ENCODE results near the gene S100Z.

Gene S100Z

DNA sequence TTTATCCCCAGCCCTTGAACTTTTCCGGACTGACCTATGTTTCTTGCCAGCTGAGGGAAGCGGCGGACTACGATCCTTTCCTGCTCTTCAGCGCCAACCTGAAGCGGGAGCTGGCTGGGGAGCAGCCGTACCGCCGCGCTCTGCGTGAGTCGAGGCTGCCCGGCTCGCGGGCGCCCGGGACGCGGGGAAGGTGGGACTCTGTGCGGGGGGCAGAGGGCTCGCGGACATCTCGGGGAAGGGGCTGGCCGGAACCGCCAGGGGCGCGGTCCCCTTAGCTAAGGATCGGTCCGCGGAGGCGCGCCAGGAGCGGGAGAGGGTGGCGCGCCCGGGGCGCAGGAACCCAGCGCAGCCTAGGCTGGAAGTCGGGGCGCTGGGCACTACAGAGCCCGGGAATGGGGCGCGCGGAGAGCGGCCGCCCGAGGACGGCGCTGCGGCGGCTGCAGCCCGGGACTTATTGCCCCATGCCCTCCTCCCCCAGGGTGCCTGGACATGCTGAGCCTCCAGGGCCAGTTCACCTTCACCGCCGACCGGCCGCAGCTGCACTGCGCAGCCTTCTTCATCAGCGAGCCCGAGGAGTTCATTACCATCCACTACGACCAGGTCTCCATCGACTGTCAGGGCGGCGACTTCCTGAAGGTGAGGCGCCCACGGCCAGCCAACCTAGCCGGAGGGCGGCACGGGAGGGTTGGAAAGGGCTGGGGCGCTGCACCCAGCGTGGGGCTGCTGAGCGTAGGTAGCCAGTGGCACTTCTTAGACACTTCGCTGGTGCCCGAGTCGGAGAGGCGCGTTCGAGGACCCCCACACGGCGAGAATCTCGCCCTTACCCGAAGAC lies 104.0 kb downstream of the S100Z start:
- DNase-seq (ENCODE audit: low read depth), result no peak

- no peak for DNase-seq (ENCODE audit: low read depth)
Measured at GRCh38 chr5:76954383-76954763, 104.6 kb downstream of the S100Z start.

DNA sequence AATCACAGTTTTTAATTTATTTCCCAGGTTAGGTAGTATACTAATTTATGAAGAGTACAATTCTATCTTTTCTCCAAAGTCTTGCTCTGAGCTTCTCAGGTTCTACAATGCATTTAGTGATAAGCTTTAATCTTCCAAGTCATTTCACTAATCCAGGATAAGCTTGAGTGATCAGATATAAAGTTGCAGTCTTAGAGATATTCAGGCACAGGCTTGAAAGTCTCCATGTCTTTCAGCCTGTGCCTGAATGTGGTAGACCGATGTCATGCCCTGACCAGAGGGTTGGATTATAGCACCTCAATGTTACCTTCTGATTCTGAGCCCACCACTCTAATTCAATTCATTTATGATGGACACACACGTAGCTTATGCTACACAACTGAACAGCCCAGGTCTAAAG lies 106.2 kb downstream of the S100Z start:
- no peak for DNase-seq (ENCODE audit: low read depth)

DNA sequence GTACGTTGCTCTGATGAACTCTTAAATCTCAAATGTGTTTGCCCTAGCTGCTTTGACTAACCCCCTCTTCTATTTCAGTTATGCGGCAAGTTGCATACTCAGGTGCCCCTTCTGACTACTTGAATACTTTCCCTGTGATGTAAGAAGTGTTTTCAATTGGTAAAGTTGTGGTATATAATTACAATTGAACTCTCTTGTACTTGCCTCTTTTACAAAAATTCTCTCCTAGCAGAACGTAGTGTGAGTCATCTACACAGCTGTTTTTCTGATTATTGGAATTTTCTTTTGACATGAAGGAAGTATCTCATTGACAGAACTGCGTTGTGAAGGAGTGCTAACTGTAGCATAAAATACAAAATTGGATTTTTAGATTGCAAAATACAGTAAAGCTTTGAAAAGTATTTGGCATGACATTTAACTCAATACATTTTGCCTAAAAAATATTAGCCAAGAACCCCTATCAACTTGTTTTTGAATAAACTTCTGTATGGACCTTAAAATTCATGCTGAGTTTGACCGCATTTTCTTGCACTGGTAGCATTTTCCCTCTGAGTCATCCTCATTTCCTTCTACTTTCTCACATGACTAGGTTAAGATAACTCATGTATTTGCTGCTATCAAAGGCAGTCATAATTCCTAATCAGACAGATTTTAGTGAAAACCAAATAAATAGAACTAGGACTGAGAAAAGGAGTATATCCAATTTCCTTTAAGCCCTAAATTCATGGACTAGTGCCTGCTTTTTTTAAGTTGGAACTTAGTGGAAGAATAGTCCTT lies 109.4 kb downstream of the S100Z start:
- DNase-seq (ENCODE audit: low read depth), result no peak

DNA sequence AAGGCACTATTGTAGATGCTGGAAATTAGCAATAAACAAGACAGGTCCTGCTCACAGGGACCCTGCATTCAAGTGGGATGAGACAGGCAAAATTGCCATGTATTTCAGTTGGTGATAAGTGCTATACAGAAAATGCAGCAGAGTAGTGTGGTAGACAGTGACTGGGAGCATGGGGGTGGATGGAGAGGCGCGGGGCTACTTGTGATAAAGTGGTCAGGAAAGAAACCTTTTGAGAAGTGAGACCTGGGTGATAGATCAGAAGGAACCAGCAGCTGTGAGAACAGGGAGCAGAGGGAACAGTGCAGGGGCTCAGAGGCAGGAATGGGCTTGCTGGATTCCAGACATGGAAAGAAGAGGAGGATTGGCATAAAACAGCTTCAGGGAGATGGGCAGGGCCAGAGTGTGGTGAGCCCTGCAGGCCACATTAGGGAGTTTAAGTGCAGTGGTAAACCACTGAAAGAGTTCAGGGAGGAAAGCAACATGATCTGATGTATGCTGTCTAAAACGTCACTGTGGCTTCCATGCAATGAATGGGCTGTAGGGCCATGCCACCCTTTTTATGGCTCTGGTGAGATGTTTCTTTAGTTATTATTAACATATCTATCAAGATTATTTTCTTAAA lies 110.3 kb downstream of the S100Z start:
- DNase-seq (ENCODE audit: low read depth), result no peak

DNA sequence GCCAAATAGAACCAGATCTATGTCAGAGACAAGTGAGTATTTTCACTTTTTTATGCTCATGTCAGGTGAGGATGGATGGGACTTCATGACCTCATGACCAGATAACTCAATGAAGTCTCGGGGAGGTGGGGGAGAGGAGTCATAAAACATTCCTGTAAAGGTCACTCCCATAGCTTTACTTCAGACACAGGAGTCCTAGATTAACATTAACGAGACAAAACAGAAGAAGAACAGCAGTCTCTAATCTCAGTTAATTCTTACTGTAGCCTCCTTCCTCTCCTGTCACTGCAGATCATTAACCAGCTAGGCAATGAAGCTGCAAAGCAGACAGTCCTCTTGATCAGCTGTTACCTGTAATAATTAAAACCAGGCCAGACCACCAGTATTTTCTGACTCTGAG lies 114.2 kb downstream of the S100Z start:
- no peak for DNase-seq (ENCODE audit: low read depth)

All from activated T-helper 9 cell treated with anti-CD3 and anti-CD28 coated beads, Interleukin-2, amount 50 U/mL, for 16 hours (primary cell).